HG03460 (cell line): Measurements from ENCODE around the gene PFAS.

Source experiments
- ATAC-seq: cut with Tn5 transposase; IDR thresholded peaks from one replicate; pipeline ENCODE4 v1.9.1; 2021; ENCODE audit not compliant: unreplicated experiment

PFAS gene

DNA sequence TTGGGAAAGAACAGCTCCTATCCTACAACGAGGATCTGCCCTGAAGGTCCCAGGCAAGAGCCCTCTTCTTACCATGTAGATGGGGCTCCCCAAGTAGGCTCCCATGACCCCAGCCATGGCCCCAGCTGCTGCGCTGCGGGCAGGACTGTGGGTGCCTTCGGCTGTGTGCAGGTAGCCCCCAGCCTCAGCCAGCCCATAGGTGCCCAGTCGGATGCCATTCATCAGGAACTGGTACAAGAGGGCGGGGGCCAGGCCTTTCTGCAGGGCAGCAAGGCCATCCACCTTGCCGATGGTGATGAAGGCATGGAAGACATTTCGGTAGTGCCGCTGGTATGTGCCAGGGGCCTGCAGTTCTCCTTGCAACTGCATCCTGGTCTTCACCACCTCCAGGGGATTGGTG, 45.3 kb downstream of the PFAS start:
- ATAC-seq, result no peak

DNA sequence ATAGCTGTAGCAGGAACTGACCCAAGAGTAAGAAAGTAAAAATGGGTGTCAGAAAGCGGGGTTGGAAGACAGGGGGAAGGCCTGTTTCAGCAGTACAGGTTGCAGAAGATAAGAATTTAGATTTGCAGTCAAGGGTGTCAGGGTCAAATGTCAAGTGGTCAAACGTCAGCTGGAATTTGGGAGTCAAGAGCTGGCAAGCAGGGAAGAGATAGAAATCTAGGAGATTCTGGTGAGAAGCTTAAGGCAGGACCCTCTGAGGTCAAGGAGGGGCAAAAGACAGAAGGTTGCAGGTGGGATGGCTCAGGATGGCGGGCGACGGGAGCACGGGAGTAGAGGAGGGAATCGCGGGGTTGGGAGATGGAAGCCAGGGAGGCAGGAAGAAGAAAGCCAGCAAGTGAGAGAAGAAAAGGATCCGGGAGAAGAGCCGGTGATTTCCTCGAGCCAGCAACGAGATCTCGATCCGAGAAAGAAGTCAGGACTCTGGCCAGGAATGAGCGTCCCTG, 45.8 kb downstream of the PFAS start:
- no peak for ATAC-seq

DNA sequence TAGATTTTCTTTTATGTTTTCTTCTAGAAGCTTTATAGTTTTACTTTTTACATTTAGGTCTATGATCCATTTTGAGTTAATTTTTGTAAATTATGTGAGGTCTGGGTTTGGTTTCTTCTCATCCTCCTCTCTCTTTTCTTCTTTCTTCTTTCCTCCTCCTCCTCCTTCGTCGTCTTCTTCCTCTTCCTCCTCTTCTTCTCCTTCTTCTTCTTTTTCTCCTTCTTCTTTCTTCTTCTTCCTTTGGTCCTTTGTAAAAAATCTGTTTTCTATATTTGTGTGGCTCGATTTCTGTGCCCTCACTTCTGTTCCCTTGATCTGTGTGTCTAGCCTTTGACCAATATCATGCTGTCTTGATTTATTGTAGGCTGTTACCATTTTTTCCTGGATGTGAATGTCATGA, 51.1 kb downstream of the PFAS start:
- no peak for ATAC-seq

DNA sequence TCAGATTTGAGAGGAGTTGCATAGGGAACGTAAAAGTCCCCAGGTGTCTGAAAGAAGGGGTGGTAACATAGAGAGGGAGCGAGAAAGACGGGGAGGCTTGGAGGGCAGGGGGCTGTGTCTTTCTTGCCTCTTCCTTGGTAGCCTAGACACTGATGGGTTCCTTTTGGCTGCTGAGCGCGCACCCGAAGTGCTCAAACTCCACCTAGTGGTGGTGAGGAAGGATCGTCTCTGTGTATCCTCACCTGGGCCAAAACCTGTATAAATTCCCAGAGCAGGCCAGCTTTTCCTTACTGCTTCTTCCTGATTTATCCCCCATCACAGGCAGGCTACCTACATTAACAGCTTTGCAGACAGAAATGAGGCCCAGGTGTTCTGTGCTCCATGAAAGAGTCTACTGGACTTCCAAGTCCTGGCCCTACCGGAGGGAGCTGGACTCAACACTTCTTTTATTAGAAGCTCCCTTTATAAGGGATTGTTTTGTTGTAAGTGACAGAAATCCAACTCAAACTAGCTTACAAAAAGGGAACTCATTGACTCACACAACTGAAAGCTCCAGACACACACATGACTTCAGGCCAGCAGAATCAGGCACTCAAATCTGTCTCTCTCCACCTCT, 51.6 kb downstream of the PFAS start:
- no peak for ATAC-seq

DNA sequence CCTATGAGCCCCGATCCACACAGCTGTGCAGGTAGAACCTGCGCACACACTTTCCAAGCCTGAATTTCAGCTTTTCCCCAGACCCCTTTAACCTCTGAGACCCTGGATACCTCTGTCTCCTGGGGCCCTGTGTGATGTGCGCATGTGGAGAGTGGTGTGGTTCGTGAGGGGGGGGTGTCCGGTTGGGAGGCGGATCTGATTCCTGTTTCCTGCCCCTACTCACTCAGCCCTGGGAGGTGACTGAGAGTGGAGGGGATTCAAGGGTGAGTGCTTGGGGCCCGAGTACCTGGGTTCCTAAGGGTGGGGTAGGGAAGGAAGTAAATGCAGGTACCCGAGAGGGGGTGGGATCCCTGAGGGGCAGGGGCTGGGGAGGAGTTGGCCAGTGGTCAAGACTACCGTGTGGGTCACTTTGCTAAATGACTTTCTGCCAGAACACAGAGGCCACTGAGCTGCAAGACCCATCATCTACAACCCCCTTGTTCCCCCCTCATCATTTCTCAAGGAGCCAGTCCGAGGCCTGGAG, 61.6 kb downstream of the PFAS start:
- ATAC-seq, result no peak

DNA sequence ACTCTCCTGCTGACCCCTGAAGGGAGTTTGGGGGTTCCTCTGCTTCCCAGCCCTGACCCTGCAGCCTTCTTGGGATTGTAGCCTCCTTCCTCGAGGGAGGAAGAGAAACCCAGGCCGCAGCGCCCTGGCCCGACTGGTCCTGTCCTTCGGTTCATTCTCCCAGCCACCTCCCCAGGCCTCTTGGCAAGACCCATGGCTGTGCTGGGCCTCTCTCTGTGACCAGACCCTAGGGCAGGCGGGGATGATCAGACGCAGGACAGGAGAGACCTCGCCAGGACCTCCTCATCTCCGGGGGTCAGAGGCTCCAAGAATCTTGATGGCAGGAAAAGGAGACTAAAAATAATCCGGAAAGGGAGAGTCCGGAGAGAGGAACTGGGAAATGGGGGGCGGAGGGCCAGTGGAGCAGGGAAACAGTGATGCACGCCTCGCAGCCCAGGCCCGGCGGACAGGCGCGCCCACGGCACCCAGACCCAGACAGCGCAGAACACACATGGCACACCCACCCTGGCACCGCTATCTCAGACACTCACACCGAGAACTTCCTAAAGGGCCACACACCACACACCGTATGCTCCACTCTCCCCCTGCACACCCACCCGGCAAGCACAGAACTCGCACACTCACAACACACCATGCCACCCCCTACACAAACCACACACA, 62.2 kb downstream of the PFAS start:
- ATAC-seq, result no peak

DNA sequence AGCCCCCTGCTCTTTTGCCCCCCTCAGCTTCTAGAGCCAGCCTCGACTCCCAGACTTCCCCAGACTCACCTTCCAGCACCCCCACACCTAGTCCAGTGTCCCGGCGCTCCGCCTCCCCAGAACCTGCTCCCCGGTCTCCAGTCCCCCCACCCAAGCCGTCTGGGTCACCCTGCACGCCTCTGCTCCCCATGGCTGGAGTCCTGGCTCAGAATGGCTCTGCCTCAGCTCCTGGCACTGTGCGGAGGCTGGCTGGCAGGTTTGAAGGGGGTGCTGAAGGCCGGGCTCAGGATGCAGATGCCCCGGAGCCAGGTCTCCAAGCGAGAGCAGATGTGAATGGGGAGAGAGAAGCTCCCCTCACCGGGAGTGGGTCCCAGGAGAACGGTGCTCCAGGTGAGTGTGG, 63.2 kb downstream of the PFAS start:
- no peak for ATAC-seq

DNA sequence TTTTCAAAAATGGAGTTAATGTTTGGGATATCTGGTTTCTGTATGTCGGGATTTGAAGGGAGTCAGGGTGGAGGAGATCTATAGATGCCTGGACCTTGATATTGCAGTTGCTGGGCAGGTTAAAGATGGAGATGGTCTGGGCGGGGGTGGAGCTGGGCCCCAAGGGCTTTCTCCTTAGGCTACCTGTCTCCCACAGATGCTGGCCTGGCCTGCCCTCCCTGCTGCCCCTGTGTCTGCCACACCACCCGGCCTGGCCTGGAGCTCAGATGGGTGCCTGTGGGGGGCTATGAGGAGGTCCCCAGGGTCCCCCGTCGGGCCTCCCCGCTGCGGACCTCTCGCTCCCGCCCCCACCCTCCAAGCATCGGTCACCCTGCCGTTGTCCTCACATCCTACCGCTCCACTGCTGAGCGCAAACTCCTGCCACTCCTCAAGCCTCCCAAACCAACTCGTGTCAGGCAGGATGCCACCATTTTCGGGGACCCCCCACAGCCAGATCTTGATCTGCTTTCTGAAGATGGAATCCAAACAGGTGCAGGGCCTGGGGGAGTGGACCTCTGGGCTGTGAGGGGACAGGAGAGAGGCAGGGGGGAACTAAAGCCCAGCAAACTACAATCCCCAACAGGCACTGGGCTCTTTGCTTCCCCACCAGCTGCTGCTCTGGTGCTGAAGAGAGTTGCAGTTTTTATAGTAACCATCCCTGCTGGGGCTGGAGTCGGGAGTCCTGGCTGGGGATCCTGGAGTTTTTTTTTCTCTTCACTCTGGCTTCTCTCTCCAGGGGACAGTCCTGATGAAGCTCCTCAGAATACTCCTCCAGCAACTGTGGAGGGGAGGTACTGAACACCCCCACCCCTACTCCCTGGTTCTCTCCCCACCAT, 63.9 kb downstream of the PFAS start:
- no peak for ATAC-seq

DNA sequence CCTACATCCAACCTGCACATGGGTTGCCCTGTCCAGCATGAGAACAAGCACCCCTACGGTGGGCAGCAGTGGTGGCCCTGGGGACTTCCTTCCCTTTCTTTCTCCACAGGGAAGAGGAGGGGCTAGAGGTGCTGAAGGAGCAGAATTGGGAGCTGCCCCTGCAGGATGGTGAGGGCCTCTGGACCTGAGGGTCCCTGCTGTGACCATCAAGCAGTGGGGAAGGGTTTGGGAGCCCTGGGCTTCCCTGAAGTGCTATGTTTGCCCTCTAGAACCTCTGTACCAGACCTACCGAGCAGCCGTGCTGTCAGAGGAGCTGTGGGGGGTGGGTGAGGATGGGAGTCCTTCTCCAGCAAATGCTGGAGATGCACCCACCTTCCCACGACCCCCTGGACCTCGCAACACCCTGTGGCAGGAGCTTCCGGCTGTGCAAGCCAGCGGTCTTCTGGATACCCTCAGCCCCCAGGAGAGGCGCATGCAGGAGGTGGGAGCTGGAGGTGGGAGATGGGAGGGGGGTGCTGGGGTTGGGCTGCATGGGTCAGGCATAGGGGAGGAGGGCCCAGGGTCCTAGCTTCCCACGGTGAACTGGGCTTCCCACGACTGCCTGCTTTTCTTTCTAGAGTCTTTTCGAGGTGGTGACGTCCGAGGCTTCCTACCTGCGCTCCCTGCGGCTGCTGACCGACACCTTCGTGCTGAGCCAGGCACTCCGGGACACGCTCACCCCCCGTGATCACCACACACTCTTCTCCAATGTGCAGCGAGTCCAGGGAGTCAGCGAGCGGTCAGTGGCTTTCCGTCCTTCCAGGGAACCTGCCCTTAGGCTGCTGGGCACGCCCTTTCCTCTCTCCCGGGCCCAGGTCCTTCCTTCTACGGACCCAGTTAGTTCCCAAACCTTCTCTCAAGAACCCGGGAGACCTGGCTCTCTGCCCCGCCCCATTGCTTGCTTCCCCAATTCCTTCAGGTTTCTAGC, 66.0 kb downstream of the PFAS start:
- no peak for ATAC-seq

DNA sequence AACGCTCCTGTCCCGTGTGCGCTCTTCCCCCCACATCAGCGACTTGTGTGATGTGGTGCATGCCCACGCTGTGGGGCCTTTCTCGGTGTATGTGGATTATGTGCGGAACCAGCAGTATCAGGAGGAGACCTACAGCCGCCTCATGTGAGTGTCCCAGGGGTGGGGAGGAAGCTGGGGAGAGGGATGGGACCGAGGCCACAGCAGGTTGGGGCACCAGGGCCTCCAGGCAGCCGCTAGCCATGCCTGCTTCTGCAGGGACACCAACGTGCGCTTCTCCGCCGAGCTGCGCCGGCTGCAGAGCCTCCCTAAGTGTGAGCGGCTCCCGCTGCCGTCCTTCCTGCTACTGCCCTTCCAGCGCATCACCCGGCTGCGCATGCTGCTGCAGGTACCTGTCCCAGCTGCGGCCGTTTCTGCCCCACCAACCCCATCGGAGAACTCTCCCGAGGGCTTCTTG, 66.7 kb downstream of the PFAS start:
- no peak for ATAC-seq

DNA sequence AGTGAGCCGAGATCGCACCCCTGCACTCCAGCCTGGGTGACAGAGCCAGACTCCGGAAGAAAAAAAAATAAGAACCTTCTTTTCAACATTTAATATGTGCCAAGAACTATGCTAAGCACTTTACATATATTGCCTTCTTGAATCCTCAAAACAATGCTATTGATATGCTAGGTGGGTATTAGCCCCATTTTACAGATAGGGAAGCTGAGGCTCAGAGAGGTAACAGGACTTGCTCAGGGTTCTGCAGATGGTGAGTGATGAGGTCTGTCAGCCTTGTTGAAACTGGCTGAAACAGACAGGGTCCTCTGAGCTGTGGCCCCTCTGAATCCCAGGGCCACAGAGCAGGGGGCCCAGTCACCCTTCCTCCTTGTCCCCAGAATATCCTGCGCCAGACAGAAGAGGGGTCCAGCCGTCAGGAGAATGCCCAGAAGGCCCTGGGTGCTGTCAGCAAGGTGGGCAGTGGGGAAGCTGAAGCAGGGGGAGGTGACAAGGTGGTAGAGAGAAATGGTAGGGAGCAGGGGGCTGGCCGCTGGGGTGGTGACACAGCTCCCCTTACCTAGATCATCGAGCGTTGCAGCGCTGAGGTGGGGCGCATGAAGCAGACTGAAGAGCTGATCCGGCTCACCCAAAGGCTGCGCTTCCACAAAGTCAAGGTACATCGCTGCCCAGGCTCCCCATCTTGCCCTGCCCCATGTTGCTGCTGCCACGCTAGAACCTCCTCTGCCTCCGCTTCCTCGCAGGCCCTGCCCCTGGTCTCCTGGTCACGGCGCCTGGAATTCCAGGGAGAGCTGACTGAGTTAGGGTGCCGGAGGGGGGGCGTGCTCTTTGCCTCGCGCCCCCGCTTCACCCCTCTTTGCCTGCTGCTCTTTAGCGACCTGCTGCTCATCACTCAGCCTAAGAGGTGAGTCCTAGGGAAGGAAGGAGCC, 69.2 kb downstream of the PFAS start:
- no peak for ATAC-seq
